HG03039 (cell line): Measurements from ENCODE around the gene SIX3.

Source experiments
- ATAC-seq: cut with Tn5 transposase; IDR thresholded peaks from one replicate; pipeline ENCODE4 v1.9.1; 2021; ENCODE audit warnings: mild to moderate bottlenecking, moderate library complexity; ENCODE audit not compliant: unreplicated experiment

SIX3 gene

GRCh38 chr2:44954889-44955592 lies 13.5 kb downstream of the SIX3 start:
- ATAC-seq = no peak

- ATAC-seq = no peak
These were observed 14.3 kb downstream of the SIX3 start for GRCh38 chr2:44955593-44956392.

GRCh38 chr2:44956843-44957242 lies 15.3 kb downstream of the SIX3 start:
- no peak for ATAC-seq

GRCh38 chr2:44957656-44958327 lies 16.3 kb downstream of the SIX3 start:
- no peak for ATAC-seq

GRCh38 chr2:44959855-44960254 lies 18.4 kb downstream of the SIX3 start:
- ATAC-seq = no peak

GRCh38 chr2:44960871-44961270 lies 19.4 kb downstream of the SIX3 start:
- ATAC-seq = no peak

GRCh38 chr2:44962176-44962695 lies 20.7 kb downstream of the SIX3 start:
- ATAC-seq = no peak

GRCh38 chr2:44964752-44965236 lies 23.3 kb downstream of the SIX3 start:
- no peak for ATAC-seq

GRCh38 chr2:44965684-44966083 lies 24.2 kb downstream of the SIX3 start:
- ATAC-seq = no peak

- no peak for ATAC-seq
These were observed 25.6 kb downstream of the SIX3 start for GRCh38 chr2:44967056-44967455.

- no peak for ATAC-seq
These were observed 26.4 kb downstream of the SIX3 start for GRCh38 chr2:44967727-44968432.

- ATAC-seq = no peak
These were observed 28.4 kb downstream of the SIX3 start for GRCh38 chr2:44969936-44970335.

GRCh38 chr2:44970846-44971450 lies 29.4 kb downstream of the SIX3 start:
- ATAC-seq = no peak

- ATAC-seq = no peak
These were observed 31.5 kb downstream of the SIX3 start for GRCh38 chr2:44972771-44973535.

- ATAC-seq = no peak
These were observed 32.7 kb downstream of the SIX3 start for GRCh38 chr2:44974064-44974715.

- ATAC-seq = no peak
These were observed 34.3 kb downstream of the SIX3 start for GRCh38 chr2:44975571-44976450.

GRCh38 chr2:44979581-44979980 lies 38.1 kb downstream of the SIX3 start:
- ATAC-seq = no peak
